ENCODE results near the gene WNT2.

Gene WNT2

GRCh38 chr7:117322741-117323304 lies at the start of gene WNT2:
WNT2 (minus strand) TSS chr7:117323058; CDS start chr7:117322989, 69 bp downstream.
- H3K27ac Mint-ChIP-seq = no peak within 1 kb of the TSS
- H3K4me1 Mint-ChIP-seq (ENCODE audit: low read depth) = peaks cover 5% of the 10 kb centered on the region
- no peak within 1 kb of the TSS for H3K4me3 Mint-ChIP-seq
- H3K27me3 Mint-ChIP-seq = peaks cover 76% of the 10 kb centered on the region
- H3K9me3 Mint-ChIP-seq = no peaks in the 10 kb centered on the region
- DNase-seq = no peak
- H3K36me3 Mint-ChIP-seq (ENCODE audit: low read depth) = no peaks in the 10 kb centered on the region

GRCh38 chr7:117372073-117372472 lies 49.2 kb upstream of the WNT2 start:
- Mint-ChIP-seq H3K4me3 (no peak overlapping the region), H3K27me3 (no peaks in the 10 kb centered on the region), H3K36me3 (ENCODE audit: low read depth) (no peaks in the 10 kb centered on the region)

GRCh38 chr7:117364339-117365080 lies 41.7 kb upstream of the WNT2 start:
- H3K9me3 Mint-ChIP-seq = no peaks in the 10 kb centered on the region
- no peaks in the 10 kb centered on the region for H3K4me1 Mint-ChIP-seq (ENCODE audit: low read depth)
- DNase-seq = no peak
- no peaks in the 10 kb centered on the region for H3K27me3 Mint-ChIP-seq
- no peak overlapping the region for H3K4me3 Mint-ChIP-seq
- H3K27ac Mint-ChIP-seq = no peak overlapping the region
- no peaks in the 10 kb centered on the region for H3K36me3 Mint-ChIP-seq (ENCODE audit: low read depth)

More at GRCh38 chr7:117372073-117372472, 49.2 kb upstream of the WNT2 start:
- DNase-seq = no peak
- H3K9me3 Mint-ChIP-seq = no peaks in the 10 kb centered on the region
- H3K27ac Mint-ChIP-seq = no peak overlapping the region
- H3K4me1 Mint-ChIP-seq (ENCODE audit: low read depth) = no peaks in the 10 kb centered on the region

GRCh38 chr7:117362294-117362888 lies 39.5 kb upstream of the WNT2 start:
- Mint-ChIP-seq H3K9me3 (no peaks in the 10 kb centered on the region), H3K4me1 (ENCODE audit: low read depth) (no peaks in the 10 kb centered on the region), H3K27me3 (no peaks in the 10 kb centered on the region), H3K36me3 (ENCODE audit: low read depth) (no peaks in the 10 kb centered on the region), H3K4me3 (no peak overlapping the region), H3K27ac (no peak overlapping the region)
- no peak for DNase-seq

- no peaks in the 10 kb centered on the region for H3K36me3 Mint-ChIP-seq (ENCODE audit: low read depth)
- no peak for DNase-seq
- H3K4me1 Mint-ChIP-seq (ENCODE audit: low read depth) = no peaks in the 10 kb centered on the region
- no peak overlapping the region for H3K27ac Mint-ChIP-seq
- H3K27me3 Mint-ChIP-seq = peaks cover 11% of the 10 kb centered on the region
- H3K9me3 Mint-ChIP-seq = no peaks in the 10 kb centered on the region
- H3K4me3 Mint-ChIP-seq = no peak overlapping the region
Measured at GRCh38 chr7:117350027-117350426, 27.2 kb upstream of the WNT2 start.

- H3K9me3 Mint-ChIP-seq = no peaks in the 10 kb centered on the region
- peaks cover 11% of the 10 kb centered on the region for H3K27me3 Mint-ChIP-seq
- DNase-seq = no peak
- H3K4me3 Mint-ChIP-seq = no peak overlapping the region
- H3K27ac Mint-ChIP-seq = no peak overlapping the region
- H3K4me1 Mint-ChIP-seq (ENCODE audit: low read depth) = no peaks in the 10 kb centered on the region
- H3K36me3 Mint-ChIP-seq (ENCODE audit: low read depth) = no peaks in the 10 kb centered on the region
Measured at GRCh38 chr7:117349570-117349969, 26.7 kb upstream of the WNT2 start.

GRCh38 chr7:117347962-117348672 lies 25.3 kb upstream of the WNT2 start:
- no peak overlapping the region for H3K4me3 Mint-ChIP-seq
- no peak for DNase-seq
- H3K36me3 Mint-ChIP-seq (ENCODE audit: low read depth) = no peaks in the 10 kb centered on the region
- peaks cover 11% of the 10 kb centered on the region for H3K27me3 Mint-ChIP-seq
- no peak overlapping the region for H3K27ac Mint-ChIP-seq
- H3K4me1 Mint-ChIP-seq (ENCODE audit: low read depth) = no peaks in the 10 kb centered on the region
- no peaks in the 10 kb centered on the region for H3K9me3 Mint-ChIP-seq

GRCh38 chr7:117347480-117347879 lies 24.6 kb upstream of the WNT2 start:
- Mint-ChIP-seq H3K27me3 (peaks cover 11% of the 10 kb centered on the region), H3K27ac (no peak overlapping the region), H3K4me3 (no peak overlapping the region), H3K36me3 (ENCODE audit: low read depth) (no peaks in the 10 kb centered on the region), H3K9me3 (no peaks in the 10 kb centered on the region), H3K4me1 (ENCODE audit: low read depth) (no peaks in the 10 kb centered on the region)
- no peak for DNase-seq

GRCh38 chr7:117346161-117346560 lies 23.3 kb upstream of the WNT2 start:
- H3K4me3 Mint-ChIP-seq = no peak overlapping the region
- no peak for DNase-seq
- H3K4me1 Mint-ChIP-seq (ENCODE audit: low read depth) = no peaks in the 10 kb centered on the region
- H3K9me3 Mint-ChIP-seq = no peaks in the 10 kb centered on the region
- no peak overlapping the region for H3K27ac Mint-ChIP-seq
- H3K36me3 Mint-ChIP-seq (ENCODE audit: low read depth) = no peaks in the 10 kb centered on the region
- peaks cover 11% of the 10 kb centered on the region for H3K27me3 Mint-ChIP-seq

- H3K9me3 Mint-ChIP-seq = no peaks in the 10 kb centered on the region
- no peaks in the 10 kb centered on the region for H3K36me3 Mint-ChIP-seq (ENCODE audit: low read depth)
- DNase-seq = no peak
- H3K4me1 Mint-ChIP-seq (ENCODE audit: low read depth) = no peaks in the 10 kb centered on the region
- no peak overlapping the region for H3K4me3 Mint-ChIP-seq
- H3K27me3 Mint-ChIP-seq = no peaks in the 10 kb centered on the region
- no peak overlapping the region for H3K27ac Mint-ChIP-seq
Measured at GRCh38 chr7:117338020-117338419, 15.2 kb upstream of the WNT2 start.

GRCh38 chr7:117333168-117333567 lies 10.3 kb upstream of the WNT2 start:
- no peaks in the 10 kb centered on the region for H3K36me3 Mint-ChIP-seq (ENCODE audit: low read depth)
- no peaks in the 10 kb centered on the region for H3K9me3 Mint-ChIP-seq
- DNase-seq = no peak
- H3K4me1 Mint-ChIP-seq (ENCODE audit: low read depth) = no peaks in the 10 kb centered on the region
- H3K4me3 Mint-ChIP-seq = no peak overlapping the region
- no peak overlapping the region for H3K27ac Mint-ChIP-seq
- no peaks in the 10 kb centered on the region for H3K27me3 Mint-ChIP-seq

GRCh38 chr7:117332031-117332430 lies 9.2 kb upstream of the WNT2 start:
- Mint-ChIP-seq H3K27me3 (no peaks in the 10 kb centered on the region), H3K27ac (no peak overlapping the region), H3K9me3 (no peaks in the 10 kb centered on the region), H3K4me3 (no peak overlapping the region), H3K36me3 (ENCODE audit: low read depth) (no peaks in the 10 kb centered on the region), H3K4me1 (ENCODE audit: low read depth) (no peaks in the 10 kb centered on the region)
- DNase-seq = no peak

GRCh38 chr7:117325836-117326235 lies 3.0 kb upstream of the WNT2 start:
- H3K27me3 Mint-ChIP-seq = peaks cover 53% of the 10 kb centered on the region
- no peaks in the 10 kb centered on the region for H3K36me3 Mint-ChIP-seq (ENCODE audit: low read depth)
- no peak overlapping the region for H3K4me3 Mint-ChIP-seq
- peaks cover 5% of the 10 kb centered on the region for H3K4me1 Mint-ChIP-seq (ENCODE audit: low read depth)
- H3K9me3 Mint-ChIP-seq = no peaks in the 10 kb centered on the region
- H3K27ac Mint-ChIP-seq = no peak overlapping the region
- DNase-seq = no peak

GRCh38 chr7:117324960-117325359 lies 2.1 kb upstream of the WNT2 start:
- H3K4me3 Mint-ChIP-seq = no peak overlapping the region
- peaks cover 5% of the 10 kb centered on the region for H3K4me1 Mint-ChIP-seq (ENCODE audit: low read depth)
- no peaks in the 10 kb centered on the region for H3K36me3 Mint-ChIP-seq (ENCODE audit: low read depth)
- peaks cover 62% of the 10 kb centered on the region for H3K27me3 Mint-ChIP-seq
- DNase-seq = no peak
- no peak overlapping the region for H3K27ac Mint-ChIP-seq
- H3K9me3 Mint-ChIP-seq = no peaks in the 10 kb centered on the region
